SK-N-SH (cell line): ENCODE results near the gene GPR85.

Source experiments
- CHD2 ChIP-seq: fragments of 150-350 bp; IDR thresholded peaks from 2 replicates; pipeline ENCODE4 v1.6.1; 2018; ENCODE audit warnings: low read length; ENCODE audit not compliant: partially characterized antibody
- CTCF ChIP-seq: fragments of 200-600 bp; sonication (generic); IDR thresholded peaks from 2 replicates; pipeline ENCODE4 v1.6.1; 2017; ENCODE audit warnings: antibody characterized with exemption, mild to moderate bottlenecking, moderate library complexity
- POLR2AphosphoS5 ChIP-seq: IDR thresholded peaks from 2 replicates; pipeline ENCODE4 v1.6.1; 2012; ENCODE audit warnings: low read depth, low read length
- RFX5 ChIP-seq: IDR thresholded peaks from 2 replicates; pipeline ENCODE4 v1.6.1; 2012; ENCODE audit warnings: mild to moderate bottlenecking, improper control_type of control experiment, low read length

DNA sequence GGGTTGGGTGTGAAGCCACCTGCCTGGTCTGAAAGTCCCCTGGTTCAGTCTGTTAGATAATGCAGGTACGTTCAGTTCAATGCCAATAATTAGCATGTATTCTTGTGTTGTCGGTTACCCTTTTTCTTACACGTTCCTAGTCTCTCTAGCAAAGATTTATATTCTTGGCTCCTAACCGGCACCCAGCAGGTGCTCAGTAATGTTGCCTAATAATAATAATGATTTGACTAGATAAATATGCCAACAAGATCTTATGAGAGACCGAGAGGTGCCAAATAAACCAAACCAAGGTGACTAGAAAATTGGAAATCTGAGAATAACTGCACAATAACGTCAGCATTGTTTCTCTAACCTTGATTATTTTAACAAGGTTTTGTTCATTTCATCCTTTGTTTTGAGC, 32.8 kb upstream of the GPR85 start:
- no peak for TF ChIP-seq CTCF
- no peak for TF ChIP-seq POLR2AphosphoS5
- TF ChIP-seq CHD2: no peak
- TF ChIP-seq RFX5: no peak
